ENCODE results near the gene AK1. TPM values are rescaled to one million over a fixed set of nuclear protein-coding genes. Genes with fewer than 3 reads are reported as not detected.

Gene AK1
- total and polyA plus RNA-seq, 10 of the 15 experiments (the other 5 are each of a cell fraction or from before 2014, with no cell fraction given), result 0.23 to 3.1 (median 1.8) TPM

GRCh38 chr9:127832248-127832647, 45.2 kb downstream of the AK1 start (continued):
- no peak for TF ChIP-seq FOS (IDR thresholded peaks at IDR 0.05; ENCODE audit: borderline replicate concordance, extremely low read depth, insufficient read length)
- TF ChIP-seq MAX (IDR thresholded peaks at IDR 0.05; ENCODE audit: low read depth, low read length), result no peak
- no peak for TF ChIP-seq STAT1 (conservative IDR thresholded peaks at IDR 0.05)

GRCh38 chr9:127829205-127829906, 48.1 kb downstream of the AK1 start:
- POLR2A ChIA-PET, result no interaction called here
- SMC1A ChIA-PET (ENCODE audit: uncharacterized antibody, unreplicated experiment), result no interaction called here
- CTCF ChIA-PET, result no interaction called here
- Histone ChIP-seq H3K4me1 (ENCODE audit: control insufficient read depth, insufficient read depth, low read length) (no peaks in the 10 kb centered on the region), H3K9me3 (replicated peaks; ENCODE audit: control insufficient read depth, insufficient read depth, low read length) (no peaks in the 10 kb centered on the region), H3K4me3 (no peak overlapping the region), H3K36me3 (ENCODE audit: control insufficient read depth in 2 of 2, insufficient read depth in 2 of 2, low read length in 1 of 2) (no peaks in the 10 kb centered on the region), H3K79me2 (ENCODE audit: control insufficient read depth, insufficient read depth, low read length) (no peaks in the 10 kb centered on the region), H3K4me2 (ENCODE audit: control insufficient read depth, insufficient read depth) (no peak overlapping the region), H2AFZ (ENCODE audit: control insufficient read depth, low read depth, low read length) (no peak overlapping the region), H3K27me3 (replicated peaks in 1 of 2; ENCODE audit: control insufficient read depth in 2 of 2, insufficient read depth in 2 of 2, low read length in 1 of 2) (no peaks in the 10 kb centered on the region), H3K9ac (ENCODE audit: control insufficient read depth, insufficient read depth, low read length) (no peak overlapping the region), H4K20me1 (ENCODE audit: control insufficient read depth, insufficient read depth) (no peaks in the 10 kb centered on the region), H3K27ac (ENCODE audit: control insufficient read depth, insufficient read depth) (no peak overlapping the region)
- RAD21 ChIA-PET (ENCODE audit: unreplicated experiment), result no interaction called here
- intact Hi-C loops (cut with micrococcal nuclease; ENCODE audit: unreplicated experiment) (no loop called here), in situ Hi-C loops (cut with MboI) (no loop called here)
- DNase-seq (ENCODE audit: low read depth, low spot score), result no peak
- BruUV-seq (replicated peaks), result no TSS peak
- ATAC-seq, result no peak
- WGBS (ENCODE audit: insufficient coverage, insufficient replicate concordance, low lambda C conversion rate, missing lambda C conversion rate), result 13% methylated on average over 6 of the region's 6 CpGs
- no peak for FAIRE-seq
- TF ChIP-seq USF2 (IDR thresholded peaks at IDR 0.05; ENCODE audit: borderline replicate concordance, low read depth, low read length) (no peak), EZH2 (IDR thresholded peaks at IDR 0.05; ENCODE audit: borderline replicate concordance, control insufficient read depth, low read depth, low read length) (no peak), NFYB (IDR thresholded peaks at IDR 0.05; ENCODE audit: insufficient read depth, low read depth, low read length) (no peak), E2F4 (IDR thresholded peaks at IDR 0.05; ENCODE audit: low read depth, low read length) (no peak), NFYA (IDR thresholded peaks at IDR 0.05; ENCODE audit: borderline replicate concordance, low read depth, low read length) (no peak), SMAD5 (IDR thresholded peaks at IDR 0.05; ENCODE audit: low read depth) (no peak), CREB1 (IDR thresholded peaks at IDR 0.05; ENCODE audit: low read depth) (no peak), ZBTB40 (IDR thresholded peaks at IDR 0.05; ENCODE audit: borderline replicate concordance) (no peak), SUPT20H (IDR thresholded peaks at IDR 0.05; ENCODE audit: borderline replicate concordance, control insufficient read depth, low read depth, low read length) (no peak)

All from GM12878 (cell line).